Liver (tissue), 3 donors: ENCODE results near the gene TUBA4B.

ENCODE experiments used
- ATF3 ChIP-seq: IDR thresholded peaks from 2 replicates; pipeline ENCODE4 v1.6.1; 2016; ENCODE audit warnings: antibody characterized with exemption
- EGR1 ChIP-seq, 2 donors: IDR thresholded peaks; 2 replicates each; pipeline ENCODE4 v1.6.1; 2016 to 2018; ENCODE audit warnings: antibody characterized with exemption in 2 of 2, low read depth in 2 of 2
- GABPA ChIP-seq, 2 donors: IDR thresholded peaks in 1 of 2; conservative IDR thresholded peaks in 1 of 2; 2 replicates each; pipeline ENCODE4 v1.6.1; 2016; ENCODE audit warnings: antibody characterized with exemption in 2 of 2, mild to moderate bottlenecking in 1 of 2, moderate library complexity in 1 of 2
- JUND ChIP-seq, 2 donors: IDR thresholded peaks; 2 replicates each; pipeline ENCODE4 v1.6.1; 2016; ENCODE audit warnings: antibody characterized with exemption in 2 of 2
- NR2F2 ChIP-seq: IDR thresholded peaks from 2 replicates; pipeline ENCODE4 v1.6.1; 2016; ENCODE audit warnings: antibody characterized with exemption
- RAD21 ChIP-seq, 2 donors: IDR thresholded peaks; 2 replicates each; pipeline ENCODE4 v1.6.1; 2016; ENCODE audit warnings: antibody characterized with exemption in 2 of 2, mild to moderate bottlenecking in 2 of 2
- RXRA ChIP-seq, 2 donors: IDR thresholded peaks; 2 replicates each; pipeline ENCODE4 v1.6.1; 2017 to 2018; ENCODE audit warnings: antibody characterized with exemption in 2 of 2, mild to moderate bottlenecking in 1 of 2
- SP1 ChIP-seq: IDR thresholded peaks from 2 replicates; pipeline ENCODE4 v1.6.1; 2018; ENCODE audit warnings: antibody characterized with exemption, mild to moderate bottlenecking
- TAF1 ChIP-seq: conservative IDR thresholded peaks from 2 replicates; pipeline ENCODE4 v1.6.1; 2016; ENCODE audit warnings: antibody characterized with exemption, mild to moderate bottlenecking
- YY1 ChIP-seq: IDR thresholded peaks from 2 replicates; pipeline ENCODE4 v1.6.1; 2016; ENCODE audit warnings: antibody characterized with exemption, mild to moderate bottlenecking
- TF ChIP-seq, protein P1 (sequence below): fragments of 150-350 bp; IDR thresholded peaks from 2 replicates; pipeline ENCODE4 v1.5.1; 2017; ENCODE audit warnings: improper control_type of control experiment, low read depth, low read length; ENCODE audit not compliant: missing input control
- TF ChIP-seq, protein P2 (sequence below): IDR thresholded peaks from 2 replicates; pipeline ENCODE4 v1.6.1; 2016; ENCODE audit warnings: antibody characterized with exemption
- TF ChIP-seq, protein P3 (sequence below): IDR thresholded peaks from 2 replicates; pipeline ENCODE4 v1.6.1; 2016; ENCODE audit warnings: antibody characterized with exemption
- TF ChIP-seq, protein P4 (sequence below): IDR thresholded peaks from 2 replicates; pipeline ENCODE4 v1.6.1; 2016; ENCODE audit warnings: antibody characterized with exemption, mild to moderate bottlenecking
- donor health status: healthy.
- donor health status: healthy.

DNA sequence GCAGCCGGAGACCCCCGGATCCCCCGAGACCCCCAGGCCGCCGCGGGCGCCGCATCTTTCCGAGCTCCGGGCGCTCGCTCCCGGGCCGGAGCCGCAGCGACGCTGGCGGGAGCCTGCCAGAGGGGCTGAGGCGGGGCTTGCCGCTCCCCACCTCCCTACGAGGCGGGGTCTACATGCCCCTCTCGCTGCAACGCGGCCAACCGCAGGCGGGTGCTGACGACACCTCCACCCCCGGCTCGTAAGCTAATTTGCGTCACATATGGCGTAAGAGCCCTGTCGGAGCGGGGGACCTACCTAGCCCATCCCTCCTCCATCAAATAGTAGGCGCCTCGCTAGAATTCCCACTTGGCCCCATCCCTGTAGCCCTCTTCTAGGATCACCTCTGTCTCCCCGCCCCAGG lies 56.2 kb downstream of the TUBA4B start, which contains the start of gene PTPRN:
- TF ChIP-seq, protein P1, sequence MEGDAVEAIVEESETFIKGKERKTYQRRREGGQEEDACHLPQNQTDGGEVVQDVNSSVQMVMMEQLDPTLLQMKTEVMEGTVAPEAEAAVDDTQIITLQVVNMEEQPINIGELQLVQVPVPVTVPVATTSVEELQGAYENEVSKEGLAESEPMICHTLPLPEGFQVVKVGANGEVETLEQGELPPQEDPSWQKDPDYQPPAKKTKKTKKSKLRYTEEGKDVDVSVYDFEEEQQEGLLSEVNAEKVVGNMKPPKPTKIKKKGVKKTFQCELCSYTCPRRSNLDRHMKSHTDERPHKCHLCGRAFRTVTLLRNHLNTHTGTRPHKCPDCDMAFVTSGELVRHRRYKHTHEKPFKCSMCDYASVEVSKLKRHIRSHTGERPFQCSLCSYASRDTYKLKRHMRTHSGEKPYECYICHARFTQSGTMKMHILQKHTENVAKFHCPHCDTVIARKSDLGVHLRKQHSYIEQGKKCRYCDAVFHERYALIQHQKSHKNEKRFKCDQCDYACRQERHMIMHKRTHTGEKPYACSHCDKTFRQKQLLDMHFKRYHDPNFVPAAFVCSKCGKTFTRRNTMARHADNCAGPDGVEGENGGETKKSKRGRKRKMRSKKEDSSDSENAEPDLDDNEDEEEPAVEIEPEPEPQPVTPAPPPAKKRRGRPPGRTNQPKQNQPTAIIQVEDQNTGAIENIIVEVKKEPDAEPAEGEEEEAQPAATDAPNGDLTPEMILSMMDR: no peak
- TF ChIP-seq, protein P2, sequence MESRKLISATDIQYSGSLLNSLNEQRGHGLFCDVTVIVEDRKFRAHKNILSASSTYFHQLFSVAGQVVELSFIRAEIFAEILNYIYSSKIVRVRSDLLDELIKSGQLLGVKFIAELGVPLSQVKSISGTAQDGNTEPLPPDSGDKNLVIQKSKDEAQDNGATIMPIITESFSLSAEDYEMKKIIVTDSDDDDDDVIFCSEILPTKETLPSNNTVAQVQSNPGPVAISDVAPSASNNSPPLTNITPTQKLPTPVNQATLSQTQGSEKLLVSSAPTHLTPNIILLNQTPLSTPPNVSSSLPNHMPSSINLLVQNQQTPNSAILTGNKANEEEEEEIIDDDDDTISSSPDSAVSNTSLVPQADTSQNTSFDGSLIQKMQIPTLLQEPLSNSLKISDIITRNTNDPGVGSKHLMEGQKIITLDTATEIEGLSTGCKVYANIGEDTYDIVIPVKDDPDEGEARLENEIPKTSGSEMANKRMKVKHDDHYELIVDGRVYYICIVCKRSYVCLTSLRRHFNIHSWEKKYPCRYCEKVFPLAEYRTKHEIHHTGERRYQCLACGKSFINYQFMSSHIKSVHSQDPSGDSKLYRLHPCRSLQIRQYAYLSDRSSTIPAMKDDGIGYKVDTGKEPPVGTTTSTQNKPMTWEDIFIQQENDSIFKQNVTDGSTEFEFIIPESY: no peak
- TF ChIP-seq ATF3: no peak
- TF ChIP-seq, protein P3, sequence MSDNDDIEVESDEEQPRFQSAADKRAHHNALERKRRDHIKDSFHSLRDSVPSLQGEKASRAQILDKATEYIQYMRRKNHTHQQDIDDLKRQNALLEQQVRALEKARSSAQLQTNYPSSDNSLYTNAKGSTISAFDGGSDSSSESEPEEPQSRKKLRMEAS: no peak
- TF ChIP-seq RAD21 (IDR thresholded peaks at IDR 0.05): no peak
- TF ChIP-seq JUND (IDR thresholded peaks at IDR 0.05): no peak
- no peak for TF ChIP-seq GABPA (IDR thresholded peaks at IDR 0.05 in 1 of 2, conservative IDR thresholded peaks at IDR 0.05 in 1 of 2)
- TF ChIP-seq, protein P4, sequence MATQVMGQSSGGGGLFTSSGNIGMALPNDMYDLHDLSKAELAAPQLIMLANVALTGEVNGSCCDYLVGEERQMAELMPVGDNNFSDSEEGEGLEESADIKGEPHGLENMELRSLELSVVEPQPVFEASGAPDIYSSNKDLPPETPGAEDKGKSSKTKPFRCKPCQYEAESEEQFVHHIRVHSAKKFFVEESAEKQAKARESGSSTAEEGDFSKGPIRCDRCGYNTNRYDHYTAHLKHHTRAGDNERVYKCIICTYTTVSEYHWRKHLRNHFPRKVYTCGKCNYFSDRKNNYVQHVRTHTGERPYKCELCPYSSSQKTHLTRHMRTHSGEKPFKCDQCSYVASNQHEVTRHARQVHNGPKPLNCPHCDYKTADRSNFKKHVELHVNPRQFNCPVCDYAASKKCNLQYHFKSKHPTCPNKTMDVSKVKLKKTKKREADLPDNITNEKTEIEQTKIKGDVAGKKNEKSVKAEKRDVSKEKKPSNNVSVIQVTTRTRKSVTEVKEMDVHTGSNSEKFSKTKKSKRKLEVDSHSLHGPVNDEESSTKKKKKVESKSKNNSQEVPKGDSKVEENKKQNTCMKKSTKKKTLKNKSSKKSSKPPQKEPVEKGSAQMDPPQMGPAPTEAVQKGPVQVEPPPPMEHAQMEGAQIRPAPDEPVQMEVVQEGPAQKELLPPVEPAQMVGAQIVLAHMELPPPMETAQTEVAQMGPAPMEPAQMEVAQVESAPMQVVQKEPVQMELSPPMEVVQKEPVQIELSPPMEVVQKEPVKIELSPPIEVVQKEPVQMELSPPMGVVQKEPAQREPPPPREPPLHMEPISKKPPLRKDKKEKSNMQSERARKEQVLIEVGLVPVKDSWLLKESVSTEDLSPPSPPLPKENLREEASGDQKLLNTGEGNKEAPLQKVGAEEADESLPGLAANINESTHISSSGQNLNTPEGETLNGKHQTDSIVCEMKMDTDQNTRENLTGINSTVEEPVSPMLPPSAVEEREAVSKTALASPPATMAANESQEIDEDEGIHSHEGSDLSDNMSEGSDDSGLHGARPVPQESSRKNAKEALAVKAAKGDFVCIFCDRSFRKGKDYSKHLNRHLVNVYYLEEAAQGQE: no peak
- no peak for TF ChIP-seq RXRA (IDR thresholded peaks at IDR 0.05)
- no peak for TF ChIP-seq SP1
- no peak for TF ChIP-seq EGR1 (IDR thresholded peaks at IDR 0.05; ENCODE audit: low read depth in 2 of 2)
- TF ChIP-seq TAF1: no peak
- TF ChIP-seq YY1: no peak
- TF ChIP-seq NR2F2: no peak
